Ovary (tissue), 3 donors: ENCODE data around the gene SEC23A.

Experiments
- EP300 ChIP-seq: sonication (generic); formaldehyde crosslinking; IDR thresholded peaks from one replicate; pipeline ENCODE4 v1.6.1; 2017; ENCODE audit warnings: antibody characterized with exemption
- POLR2A ChIP-seq: fragments of 450-650 bp; IDR thresholded peaks from one replicate; pipeline ENCODE4 v1.6.1; 2017; ENCODE audit warnings: antibody characterized with exemption, mild to moderate bottlenecking, moderate library complexity
- TF ChIP-seq, protein P1 (sequence below), 3 donors: fragments of 450-650 bp in 2 of 3; fragments of 200-600 bp in 1 of 3; IDR thresholded peaks; one replicate each; pipeline versions ENCODE4 v1.5.1 to v1.8.0; 2016 to 2022; ENCODE audit warnings: antibody characterized with exemption in 3 of 3, mild to moderate bottlenecking in 1 of 3
- donor health status: DM: no; HTN: no; CAD: no.

DNA sequence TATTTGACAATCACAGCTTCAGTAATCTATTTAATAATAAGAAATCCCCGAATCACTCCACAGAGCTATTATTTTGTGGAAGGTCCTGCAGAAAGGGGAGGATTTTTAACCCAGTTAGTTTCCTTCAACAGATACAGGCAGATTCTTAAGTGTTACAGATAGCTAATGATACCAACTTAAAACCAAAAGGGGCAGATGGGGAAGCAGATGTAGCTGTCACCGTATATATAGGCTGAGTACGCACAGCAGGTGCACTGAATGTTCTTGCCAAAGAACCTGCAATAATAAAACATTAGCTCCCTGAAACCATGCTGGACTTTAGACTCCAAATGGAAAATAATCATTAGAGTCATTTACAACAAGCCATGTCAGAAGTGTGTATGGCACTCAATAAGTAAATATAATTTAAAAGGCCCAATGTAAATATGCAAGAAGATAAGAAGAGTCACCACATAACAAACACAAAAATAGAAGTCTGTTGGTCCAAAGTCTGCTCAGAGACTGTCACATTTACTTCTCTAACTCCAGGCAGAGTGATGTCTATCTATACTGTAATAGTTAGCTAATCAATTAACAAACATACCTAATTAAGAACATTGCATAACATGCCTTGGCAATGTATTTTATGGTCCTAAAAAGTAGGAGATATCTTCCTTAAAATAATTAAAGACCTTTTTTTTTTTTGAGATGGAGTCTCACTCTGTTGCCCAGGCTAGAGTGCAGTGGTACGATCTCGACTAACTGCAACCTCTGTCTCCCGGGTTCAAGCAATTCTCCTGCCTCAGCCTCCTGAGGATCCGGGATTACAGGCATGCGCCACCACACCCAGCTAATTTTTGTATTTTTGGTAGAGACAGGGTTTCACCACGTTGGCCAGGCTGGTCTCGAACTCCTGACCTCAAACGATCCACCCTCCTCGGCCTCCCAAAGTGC lies 78.8 kb downstream of the SEC23A start:
- TF ChIP-seq, protein P1, sequence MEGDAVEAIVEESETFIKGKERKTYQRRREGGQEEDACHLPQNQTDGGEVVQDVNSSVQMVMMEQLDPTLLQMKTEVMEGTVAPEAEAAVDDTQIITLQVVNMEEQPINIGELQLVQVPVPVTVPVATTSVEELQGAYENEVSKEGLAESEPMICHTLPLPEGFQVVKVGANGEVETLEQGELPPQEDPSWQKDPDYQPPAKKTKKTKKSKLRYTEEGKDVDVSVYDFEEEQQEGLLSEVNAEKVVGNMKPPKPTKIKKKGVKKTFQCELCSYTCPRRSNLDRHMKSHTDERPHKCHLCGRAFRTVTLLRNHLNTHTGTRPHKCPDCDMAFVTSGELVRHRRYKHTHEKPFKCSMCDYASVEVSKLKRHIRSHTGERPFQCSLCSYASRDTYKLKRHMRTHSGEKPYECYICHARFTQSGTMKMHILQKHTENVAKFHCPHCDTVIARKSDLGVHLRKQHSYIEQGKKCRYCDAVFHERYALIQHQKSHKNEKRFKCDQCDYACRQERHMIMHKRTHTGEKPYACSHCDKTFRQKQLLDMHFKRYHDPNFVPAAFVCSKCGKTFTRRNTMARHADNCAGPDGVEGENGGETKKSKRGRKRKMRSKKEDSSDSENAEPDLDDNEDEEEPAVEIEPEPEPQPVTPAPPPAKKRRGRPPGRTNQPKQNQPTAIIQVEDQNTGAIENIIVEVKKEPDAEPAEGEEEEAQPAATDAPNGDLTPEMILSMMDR (IDR thresholded peaks at IDR 0.05), result no peak
- TF ChIP-seq POLR2A (no peak), EP300 (no peak)
